GM18498 (cell line): ENCODE measurements around the gene GPC6.

Experiments
- ATAC-seq: cut with Tn5 transposase; IDR thresholded peaks from one replicate; pipeline ENCODE4 v1.9.1; 2021; ENCODE audit warnings: mild to moderate bottlenecking, moderate library complexity; ENCODE audit not compliant: unreplicated experiment

The GPC6 gene

DNA sequence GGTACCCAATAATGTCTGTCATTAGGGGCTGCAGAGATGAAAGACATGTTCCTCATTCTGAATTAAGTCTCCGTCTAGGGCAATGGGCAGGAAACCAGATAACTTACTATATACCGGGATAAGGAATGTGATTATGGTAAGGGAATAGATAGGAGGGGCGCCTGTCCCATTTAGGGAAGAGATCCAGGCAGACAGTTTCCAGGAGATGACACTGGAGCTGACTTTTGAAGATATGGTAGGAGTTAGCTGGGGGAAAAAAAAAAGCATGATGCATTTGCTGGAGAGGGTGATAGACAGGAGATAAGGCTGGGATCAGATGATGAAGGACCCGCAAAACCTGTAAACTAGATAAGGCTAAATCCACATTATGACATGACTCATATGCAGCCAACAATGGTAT lies 912.2 kb downstream of the GPC6 start:
- ATAC-seq = no peak

DNA sequence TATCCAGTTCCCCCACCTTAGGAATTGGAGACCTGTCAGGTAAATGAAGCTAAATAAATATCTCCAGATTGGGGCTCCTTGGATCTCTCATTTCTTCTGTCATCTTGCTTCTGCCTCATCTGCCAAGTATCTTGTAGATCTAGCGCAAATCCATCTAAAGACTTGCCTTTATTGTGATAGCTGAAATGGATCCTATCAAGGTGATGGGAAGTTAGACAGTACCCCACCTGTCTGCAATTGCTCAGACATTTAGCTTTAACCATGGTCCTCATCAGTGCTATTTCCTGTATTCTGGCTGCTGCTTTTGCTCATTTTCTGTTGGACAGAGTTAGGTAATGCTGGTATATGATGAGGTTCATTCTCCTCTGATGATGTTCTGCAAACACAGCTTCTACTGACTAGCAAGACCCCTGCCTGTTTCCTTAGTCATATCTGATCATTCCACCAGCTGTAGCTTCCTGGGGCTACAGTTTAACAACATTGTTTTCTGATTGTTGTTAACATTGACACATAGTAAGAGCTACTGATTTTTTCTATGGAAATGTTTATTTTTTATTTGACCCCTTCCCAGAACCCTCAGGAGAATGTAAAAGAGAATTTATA lies 912.9 kb downstream of the GPC6 start:
- ATAC-seq = no peak

DNA sequence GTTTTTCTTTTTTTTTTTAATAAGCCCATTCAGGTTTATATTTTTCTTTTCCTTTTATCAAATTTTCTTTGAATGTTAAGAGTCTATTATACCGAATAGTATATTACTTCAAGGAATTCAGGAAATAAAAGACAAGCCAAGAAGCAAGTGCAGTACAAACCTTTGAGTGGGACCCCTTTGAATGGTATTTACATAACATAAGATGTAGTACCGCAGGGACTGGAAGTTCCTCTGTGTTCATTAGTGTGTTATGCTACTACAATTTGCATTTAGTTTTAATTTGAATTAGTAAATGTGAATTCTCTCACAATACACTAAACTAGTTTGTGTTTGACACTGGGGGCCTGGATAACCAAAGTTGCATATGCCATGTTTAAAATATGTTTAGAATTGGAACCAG lies 913.4 kb downstream of the GPC6 start:
- ATAC-seq = no peak

DNA sequence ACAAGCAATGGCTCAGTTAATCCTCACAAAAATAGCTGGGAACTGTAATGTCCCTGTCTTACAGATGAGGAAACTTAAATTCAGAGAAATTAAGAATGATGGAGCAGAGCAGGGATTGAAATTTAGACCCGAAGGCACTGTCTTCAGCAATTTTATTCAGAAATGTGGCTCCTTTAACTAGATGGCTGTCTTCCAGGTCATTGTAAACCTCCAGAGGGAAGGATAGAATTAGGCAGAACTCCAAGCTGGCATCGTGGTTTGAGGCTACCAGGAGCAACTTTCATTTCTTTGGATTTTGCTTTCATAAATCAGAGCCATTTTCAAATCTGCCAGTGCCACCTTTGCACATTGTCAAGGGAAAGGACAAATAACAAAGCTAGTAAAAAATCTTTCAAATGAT lies 913.9 kb downstream of the GPC6 start:
- no peak for ATAC-seq

DNA sequence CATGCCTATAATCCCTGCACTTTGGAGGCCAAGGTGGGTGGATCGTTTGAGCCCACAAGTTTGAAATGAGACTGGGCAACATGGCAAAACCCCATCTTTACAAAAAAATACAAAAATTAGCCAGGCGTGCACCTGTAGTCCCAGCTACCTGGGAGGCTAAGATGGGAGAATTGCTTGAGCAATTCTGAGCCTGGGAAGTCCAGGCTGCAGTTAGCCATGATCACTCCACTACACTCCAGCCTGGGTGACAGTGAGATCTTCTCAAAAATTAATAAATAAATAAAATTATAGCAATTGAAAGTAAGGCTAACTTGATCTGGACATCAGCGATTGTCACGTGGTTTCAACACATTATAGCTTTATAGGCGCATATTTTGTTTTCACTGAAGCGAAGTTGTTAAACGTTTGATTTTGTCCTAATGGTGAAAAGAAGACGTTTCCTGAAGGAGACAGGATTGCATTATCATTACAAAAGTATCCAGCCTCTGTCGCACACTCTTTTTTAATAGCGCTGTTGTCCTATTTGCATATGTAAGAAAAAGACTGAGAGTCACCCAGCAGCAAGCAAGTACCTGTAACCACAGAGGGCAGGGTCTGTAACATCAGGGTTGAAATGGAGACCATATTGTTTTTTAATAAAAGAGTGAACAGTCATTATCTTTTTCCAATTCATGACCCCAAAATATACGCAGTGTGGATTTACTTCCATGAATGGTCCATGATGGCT lies 917.2 kb downstream of the GPC6 start:
- ATAC-seq = no peak

DNA sequence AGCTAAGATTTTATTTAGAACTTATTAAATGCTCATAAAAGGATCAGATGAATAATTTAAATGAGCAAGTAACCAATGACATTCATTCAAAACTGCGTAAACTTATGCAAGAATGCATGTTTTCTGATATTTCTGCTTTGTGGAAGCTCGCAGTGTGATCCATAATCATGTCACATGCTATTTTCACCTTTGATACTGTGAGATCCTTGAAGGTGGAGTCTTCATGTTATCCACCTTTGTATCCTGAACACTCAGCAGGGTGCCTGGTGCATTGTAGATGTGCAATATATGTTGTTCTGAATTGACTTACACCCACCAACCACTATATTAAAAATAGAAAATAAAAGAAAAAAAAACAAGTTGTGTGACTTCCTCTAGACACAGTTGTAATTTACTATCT lies 919.4 kb downstream of the GPC6 start:
- ATAC-seq = no peak

DNA sequence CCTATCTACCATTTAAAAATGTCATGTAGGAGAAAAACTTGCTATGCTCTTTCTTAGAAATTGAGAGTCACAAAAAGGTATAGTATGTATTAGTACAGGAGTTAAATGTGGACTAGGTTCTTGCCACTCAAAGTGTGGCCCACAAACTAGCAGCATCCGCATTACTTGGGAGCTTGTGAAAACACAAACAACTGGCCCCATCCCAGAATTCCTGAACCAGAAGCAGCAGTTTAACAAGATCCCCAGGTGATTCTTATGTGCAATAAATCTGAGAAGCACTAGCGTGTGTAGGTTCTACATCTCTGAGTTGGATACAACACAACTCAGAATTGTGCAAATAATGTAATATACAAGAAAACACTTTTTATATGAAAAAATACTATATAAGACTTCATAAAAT lies 927.0 kb downstream of the GPC6 start:
- ATAC-seq = no peak

DNA sequence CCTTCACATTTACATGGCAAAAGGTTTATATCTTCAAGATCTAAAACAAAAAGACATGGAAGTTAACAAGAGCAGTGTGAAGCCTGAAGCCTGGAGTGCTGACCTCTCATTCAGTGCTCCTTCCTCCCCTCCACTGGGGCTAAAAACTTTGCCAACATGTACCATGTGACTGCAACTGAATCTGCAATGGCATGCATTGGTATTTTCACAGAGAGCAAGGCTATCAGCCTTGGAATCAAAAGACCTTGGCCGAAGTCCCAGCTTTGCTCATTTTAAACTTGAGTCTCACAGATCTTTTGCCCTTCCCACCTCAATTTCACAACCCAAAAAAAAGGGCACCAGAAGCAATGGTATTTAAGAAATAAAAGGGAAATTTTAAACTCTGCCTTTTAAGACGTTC lies 927.8 kb downstream of the GPC6 start:
- no peak for ATAC-seq

DNA sequence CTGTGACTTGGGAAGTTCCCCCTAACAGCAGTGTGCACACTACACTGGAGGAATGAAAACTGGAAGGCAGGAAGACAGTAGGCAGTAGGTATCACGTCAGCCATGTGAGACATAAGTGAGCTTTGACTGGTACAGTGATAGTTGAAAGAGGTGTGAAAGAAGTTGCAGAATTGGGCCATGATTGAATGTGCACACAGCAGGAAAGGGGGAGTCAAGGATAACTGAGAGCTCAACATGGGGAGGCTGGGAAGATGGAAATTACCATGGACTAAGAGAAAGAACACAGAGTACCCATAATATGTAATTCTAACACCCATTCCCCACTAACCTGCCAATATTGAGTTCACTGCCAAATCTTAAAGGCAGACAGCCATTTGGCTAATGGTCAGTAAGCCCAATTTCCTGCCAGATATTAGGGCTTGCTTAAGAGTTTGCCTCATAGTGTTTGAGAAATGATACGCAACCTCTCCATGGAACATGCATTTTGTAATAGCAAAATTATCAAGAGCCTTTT lies 931.2 kb downstream of the GPC6 start:
- no peak for ATAC-seq

DNA sequence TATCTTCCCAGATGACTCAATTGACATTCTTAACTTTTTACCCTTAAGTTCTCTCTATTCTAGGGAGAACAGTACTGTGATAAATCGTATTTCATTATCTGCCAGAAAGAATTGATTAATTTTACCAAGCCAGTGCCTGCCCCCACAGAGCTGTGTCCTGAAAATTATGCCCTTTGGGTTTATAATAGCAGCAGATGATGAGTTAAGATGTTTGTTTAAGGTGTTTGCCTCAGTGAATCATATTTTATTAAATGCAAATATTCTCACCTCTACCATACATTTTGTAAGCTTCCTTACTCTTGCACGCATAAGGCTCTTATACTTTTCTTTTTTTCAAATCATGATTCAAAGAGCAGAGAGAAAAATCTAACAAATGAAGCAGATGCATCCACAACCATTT lies 934.3 kb downstream of the GPC6 start:
- ATAC-seq = no peak

DNA sequence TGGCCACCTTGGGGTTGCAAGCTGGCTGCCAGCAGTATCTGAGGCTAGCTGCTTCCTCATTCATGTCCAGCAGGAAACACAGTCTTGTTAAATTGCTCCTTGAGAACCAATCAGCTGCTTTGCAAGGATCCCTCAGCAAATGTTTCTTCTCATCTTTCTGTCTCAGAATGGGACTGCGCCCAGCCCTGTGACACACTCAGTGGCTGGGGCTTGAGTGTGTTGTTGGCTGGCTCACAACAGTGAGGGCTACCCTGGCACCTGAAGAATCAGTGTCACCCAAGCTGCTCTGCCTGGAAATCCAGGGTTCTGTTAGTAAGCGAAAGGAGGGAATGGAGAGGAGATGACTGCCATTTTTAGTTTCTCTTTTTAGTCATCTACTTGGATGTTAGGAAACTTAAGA lies 935.7 kb downstream of the GPC6 start:
- no peak for ATAC-seq

DNA sequence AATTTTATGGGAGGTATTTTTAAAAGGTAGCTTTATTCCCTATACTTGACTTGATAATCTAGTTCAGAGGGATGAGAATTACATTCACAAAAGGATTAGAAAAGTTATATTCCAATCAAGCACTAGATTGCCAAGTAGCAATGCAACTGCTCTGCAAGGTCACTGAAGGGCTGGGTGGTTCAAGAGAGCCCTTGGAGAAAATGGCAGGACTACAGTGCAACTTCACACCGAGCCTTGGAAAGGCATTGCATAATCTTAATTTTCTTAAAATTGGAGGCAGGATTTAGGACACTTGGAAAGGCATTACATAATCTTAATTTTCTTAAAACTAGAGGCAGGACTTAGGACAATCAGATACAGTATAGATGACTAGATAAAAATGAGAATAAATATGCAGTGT lies 936.9 kb downstream of the GPC6 start:
- ATAC-seq = no peak

DNA sequence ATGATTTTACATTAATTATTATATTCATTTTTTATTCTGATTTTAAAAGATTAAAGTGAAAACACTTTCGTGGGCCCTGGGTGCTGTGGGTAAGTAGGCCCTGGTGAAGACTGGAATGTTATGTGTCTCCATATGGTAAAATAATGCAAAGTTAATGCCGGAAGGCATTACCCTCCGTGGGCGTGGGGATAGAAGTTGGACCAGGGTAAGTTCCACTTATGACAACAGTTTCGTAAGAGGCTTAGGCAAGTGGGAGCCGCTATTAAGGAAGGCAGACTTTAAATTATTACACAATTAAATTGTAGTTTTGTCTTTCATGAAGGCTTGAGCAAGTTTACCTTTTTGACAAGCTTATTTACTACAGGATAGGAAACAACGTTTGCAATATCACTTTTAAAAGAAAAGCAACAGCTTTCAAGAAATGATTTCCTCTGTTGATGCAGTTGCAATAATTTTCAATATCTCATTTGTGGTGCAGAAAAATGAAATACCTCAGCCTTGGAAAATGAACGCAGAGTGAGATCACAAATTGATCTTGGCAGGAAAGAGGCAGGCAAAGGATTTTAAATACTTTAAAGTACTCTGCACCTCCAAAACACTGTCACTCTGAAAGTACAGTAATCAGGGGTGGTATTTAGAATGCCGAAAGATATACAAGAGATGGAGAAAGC lies 942.3 kb downstream of the GPC6 start:
- ATAC-seq = no peak

DNA sequence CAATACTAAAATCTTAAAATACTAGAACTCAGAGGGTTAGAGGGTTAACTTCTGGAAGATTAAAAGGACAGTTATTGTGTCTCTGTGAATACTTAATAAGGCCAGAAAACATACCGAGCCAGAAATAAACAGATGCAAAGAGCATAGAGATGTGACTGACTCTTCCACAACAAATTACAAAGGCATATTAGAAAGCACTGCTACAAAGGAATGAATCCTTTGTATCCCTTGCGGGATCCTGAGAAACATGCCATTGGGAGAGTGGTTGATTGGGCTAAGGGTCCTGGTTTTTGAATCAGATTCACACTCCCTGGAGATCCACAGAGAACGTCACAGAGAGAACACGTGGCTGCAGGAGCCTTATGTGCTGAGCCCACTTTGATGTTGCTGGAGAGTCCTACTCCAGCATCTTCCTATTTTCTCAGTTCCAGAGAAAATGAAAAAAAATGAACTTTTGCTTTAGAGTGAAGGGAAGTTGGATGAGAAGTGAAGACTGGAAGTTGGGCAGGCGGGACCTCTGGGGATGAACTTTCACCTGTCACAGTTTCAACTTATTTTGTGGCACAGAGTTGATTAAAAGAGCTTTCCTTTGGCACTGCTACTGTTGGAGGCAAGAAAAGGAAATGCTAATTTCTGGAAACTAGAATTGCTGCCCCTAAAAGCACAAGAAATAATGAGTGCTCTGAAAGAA lies 943.0 kb downstream of the GPC6 start:
- no peak for ATAC-seq

DNA sequence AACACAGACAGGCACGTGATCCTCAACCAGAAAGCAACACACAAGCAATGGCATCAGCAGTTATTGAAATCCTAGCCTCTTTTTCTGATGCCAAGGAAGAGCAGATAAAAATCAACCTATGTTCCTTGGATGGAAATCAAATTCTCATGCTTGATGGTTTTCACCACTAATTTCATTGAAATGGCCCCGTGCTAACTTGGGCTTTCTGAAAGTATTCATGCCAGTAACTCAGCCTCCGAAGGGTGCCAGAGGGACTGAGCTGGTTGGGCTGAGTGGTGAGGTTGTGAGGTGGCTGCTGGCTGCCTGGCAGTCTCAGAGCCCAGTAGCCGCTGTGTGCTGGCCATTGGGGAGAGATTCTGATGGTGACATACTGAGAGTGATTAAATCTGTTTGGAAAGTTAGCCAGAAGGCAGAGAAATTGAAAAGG lies 943.6 kb downstream of the GPC6 start:
- ATAC-seq = no peak

DNA sequence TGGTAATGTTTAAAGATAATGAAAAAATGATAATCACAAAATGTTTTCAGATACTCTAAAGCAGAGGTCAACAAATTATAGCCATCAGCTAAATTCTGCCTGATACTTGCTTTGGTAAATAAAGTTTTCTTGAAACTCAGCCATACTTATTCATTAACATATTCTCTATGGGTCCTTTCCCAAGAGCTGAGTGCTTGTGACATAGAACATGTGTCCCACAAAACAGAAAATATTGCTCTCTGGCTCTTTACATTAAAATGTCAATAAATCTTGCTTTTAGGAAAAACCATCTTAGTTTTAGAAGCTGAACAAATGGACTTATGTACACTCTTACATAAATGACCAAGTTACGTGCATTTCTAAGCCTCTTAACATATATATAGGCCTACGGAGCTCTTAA lies 945.8 kb downstream of the GPC6 start:
- no peak for ATAC-seq

DNA sequence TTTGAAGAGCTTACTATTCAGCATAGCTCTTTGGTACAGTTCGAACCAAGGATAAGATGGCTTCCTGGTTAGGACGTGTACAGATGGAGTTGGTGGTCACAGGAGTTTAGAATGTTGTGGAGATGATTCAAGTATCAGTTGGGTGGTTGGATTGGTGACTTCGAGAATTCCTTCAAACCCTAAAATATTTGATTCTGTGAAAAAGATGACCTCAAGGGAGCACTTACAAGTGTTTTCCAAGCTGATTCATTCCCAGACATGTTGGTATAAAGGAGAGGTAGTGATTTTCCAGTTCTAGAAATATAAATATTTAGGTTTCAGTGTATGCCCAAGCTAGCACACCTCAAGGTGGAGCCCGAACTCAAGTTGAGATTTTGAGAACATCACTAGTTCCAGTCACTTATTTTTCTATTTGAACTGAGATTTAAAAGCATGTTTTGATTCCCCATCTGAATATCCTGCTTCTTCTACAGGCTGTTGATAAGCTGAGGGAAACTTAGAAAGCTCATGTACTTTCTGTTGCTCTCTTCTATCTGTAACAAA lies 946.8 kb downstream of the GPC6 start:
- no peak for ATAC-seq

DNA sequence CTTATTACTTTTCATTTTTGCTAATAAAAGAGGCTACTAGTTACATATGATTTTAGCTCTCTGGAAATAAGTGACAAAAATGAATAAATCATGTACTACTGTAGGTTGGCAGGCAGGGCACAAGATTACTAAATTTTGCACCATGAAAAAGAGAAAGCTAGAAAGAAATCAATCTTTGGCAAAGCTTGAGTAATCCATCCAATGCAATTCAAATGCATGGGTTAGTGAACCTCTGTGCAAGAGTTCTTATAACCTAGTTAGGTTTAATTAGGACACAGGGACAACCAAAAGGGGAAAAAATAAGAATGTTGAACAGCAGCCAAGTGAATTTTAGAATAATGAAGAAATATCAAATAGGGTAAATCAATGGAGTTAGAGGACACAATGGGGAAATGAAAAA lies 947.4 kb downstream of the GPC6 start:
- ATAC-seq = no peak

DNA sequence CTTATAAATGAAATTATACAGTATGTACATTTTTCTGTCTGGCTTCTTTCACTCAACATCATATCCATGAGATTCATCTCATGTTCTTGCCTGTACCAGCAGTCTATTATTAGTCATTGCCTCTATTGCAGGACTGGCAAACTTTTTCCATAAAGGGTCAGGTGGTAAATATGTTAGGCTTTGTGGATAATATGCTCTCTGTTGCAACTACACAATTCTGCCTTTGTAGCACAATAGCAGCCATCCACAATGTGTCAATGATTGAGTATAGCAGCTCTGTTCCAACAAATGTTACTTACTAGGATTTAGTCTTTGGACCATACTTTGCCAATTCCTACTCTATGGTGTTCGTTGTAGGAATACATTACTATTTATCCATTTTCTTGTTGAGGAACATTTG lies 948.5 kb downstream of the GPC6 start:
- no peak for ATAC-seq

DNA sequence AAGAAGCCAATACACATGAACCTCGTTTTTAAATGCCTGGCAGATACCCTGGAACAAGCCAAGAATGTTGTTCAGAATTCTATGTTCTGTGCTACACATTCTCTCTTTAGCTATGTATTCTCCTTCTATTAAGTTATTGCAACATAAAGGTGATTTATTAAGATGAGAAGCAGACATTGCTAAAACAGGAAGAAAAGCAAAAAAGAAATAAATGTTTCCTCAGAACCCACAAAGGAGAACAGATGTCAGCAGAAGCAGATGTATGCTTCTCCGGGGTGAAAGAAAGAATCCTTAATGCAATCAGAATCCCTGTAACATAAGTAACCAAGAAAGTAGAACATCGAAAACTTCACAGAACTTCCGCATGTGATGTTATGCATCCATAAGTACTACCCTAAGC lies 950.0 kb downstream of the GPC6 start:
- no peak for ATAC-seq

DNA sequence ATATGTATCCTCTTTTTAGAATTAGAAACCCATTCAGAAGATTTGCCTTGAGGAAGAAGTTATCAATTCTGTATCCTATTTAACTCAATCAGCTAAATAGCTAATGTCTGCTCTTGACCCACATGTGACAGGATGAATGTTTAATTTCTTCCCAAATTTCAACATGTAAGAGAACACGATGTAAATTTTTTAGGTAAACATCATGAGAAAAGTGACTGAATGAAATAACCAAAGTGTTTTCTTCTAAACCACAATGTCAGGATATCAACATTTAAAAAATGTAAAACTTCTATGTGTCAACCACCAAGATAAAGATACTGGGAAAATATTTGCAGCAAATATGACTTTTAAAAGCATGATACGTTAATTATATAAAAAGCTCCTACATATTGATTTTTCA lies 950.4 kb downstream of the GPC6 start:
- ATAC-seq = no peak
